HG02885 (cell line): ENCODE data around the gene MRAS.

Experiments
- ATAC-seq: cut with Tn5 transposase; IDR thresholded peaks from one replicate; pipeline ENCODE4 v1.9.1; 2021; ENCODE audit warnings: mild to moderate bottlenecking; ENCODE audit not compliant: unreplicated experiment, poor library complexity

MRAS gene

GRCh38 chr3:138338811-138339210 is 9.6 kb upstream of the MRAS start:
- no peak for ATAC-seq

GRCh38 chr3:138340511-138340910 is 7.9 kb upstream of the MRAS start:
- ATAC-seq = no peak

DNA sequence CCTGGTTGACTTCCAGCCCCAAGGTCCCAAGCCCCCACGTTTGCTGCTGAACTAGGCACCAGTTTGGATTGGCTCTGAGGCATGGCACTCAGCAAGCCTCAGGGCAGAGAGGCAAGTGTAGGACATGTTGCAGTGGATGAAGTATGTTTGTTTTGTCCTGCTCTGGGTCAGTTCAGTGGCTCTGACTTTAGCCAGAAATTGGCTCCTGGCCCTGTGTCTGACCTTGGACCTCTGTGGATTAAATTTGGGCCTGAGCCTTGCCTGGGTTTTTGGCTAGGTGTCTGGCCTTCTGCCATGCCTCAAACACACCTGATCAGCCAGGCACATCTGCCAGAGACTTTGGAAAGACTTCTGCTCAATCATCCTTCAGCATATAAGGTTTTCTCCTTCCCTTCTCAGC is 3.6 kb upstream of the MRAS start:
- ATAC-seq = no peak

- ATAC-seq = no peak
Observed at GRCh38 chr3:138348754-138349739, 668 bp downstream of the MRAS start.

GRCh38 chr3:138349926-138350665 is 1.7 kb downstream of the MRAS start:
- no peak for ATAC-seq

DNA sequence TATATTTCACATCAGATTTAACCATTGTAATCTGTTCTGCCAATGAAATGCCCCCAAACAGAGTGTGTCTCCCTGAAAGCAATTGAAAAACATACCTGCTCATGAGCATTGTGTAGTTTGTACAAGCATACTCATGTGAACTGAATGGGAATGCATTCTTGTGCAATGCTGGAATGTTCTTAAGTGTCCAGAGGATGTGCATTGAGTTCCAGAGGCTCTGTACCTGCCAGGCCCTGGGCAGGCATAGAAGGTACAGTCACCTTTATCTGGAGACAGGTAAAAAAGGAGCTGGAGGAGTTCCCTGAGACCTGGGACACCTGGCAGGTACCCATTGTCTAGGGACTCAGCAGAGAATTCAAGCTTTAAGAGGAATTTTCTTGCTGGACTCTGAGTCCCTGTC is 2.8 kb downstream of the MRAS start:
- ATAC-seq = no peak

DNA sequence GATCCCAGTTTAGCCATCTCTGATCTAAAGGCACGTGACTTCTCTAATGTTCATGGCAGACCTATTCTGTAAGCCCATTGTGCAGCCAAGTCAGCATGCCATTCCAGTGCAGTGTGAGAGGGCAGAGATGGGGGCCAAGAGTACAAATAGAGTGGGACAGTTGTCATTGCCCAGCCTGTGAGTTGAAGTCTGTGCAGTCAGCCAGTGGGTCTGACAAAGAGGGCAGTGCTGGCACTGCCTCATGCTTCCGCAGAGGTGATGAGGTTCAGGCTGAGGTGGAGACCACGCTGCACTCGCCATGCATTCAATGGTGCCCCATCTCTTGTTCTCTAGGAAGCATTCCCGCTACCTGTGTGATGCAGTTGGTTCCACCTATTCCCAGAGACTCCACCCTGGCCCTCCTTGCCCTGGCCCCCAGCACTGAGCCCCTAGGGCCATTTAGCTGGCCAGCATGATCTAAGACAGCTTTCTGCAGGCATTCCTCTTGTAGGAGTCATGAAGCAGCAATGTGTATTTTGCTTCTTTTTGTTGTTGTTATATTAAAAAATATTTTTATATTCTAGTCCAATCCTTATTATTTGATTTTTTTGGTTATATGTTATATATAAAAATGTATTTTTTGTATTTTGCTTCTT is 3.7 kb downstream of the MRAS start:
- ATAC-seq = no peak

DNA sequence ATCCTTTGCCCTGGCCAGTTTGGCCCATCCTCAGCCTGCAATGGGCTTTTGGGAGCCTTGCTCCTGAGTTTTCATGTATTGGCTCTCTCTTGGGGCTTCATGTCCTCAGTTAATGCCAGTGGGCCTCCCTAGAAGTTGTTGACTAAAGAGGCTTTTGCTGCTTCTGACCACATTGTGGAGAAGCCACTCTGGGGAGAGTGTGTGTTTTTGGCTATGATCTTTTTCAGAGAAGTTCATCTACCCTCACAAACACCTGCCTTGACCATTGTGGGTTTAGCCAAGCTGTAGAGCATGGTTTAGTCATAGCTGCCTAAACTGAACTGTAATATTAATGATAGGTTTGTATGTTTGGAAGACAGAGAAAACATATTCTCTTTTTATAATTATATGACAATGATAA is 6.0 kb downstream of the MRAS start:
- ATAC-seq = no peak

GRCh38 chr3:138355071-138355470 is 6.7 kb downstream of the MRAS start:
- no peak for ATAC-seq

DNA sequence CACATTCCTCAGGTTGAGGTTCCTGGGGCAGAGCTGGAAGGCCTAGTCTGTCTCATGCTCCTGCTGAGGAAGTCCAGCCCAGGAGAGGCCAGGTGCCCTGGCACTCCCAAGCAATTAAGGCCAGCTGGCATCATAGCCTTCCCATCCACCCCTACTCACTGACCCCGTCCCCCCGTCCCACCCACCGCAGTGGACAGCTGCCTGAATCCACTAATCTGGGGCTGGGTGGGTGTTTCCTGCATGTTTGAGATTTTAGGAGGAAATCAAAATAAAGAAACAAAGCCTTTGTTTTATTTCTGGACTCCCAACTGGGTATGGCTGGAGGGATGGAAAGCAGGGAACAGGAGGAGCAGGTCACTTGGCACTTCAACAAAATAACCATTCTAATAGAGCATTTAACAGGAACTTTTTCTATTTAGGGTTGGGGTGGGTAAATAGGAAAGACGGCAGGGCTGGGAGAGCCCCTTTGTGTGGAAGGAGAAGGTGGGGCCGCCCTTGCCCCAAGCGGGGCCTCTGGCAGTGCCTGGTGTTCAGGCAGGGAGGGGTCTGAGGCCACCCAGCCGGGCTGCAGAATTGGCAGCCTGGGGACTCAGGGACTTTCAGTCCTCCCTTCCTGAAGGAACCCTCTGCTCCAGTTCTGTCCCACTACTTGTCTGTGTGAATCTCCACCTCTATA is 8.5 kb downstream of the MRAS start:
- no peak for ATAC-seq

GRCh38 chr3:138359148-138359918 is 11.0 kb downstream of the MRAS start:
- no peak for ATAC-seq

DNA sequence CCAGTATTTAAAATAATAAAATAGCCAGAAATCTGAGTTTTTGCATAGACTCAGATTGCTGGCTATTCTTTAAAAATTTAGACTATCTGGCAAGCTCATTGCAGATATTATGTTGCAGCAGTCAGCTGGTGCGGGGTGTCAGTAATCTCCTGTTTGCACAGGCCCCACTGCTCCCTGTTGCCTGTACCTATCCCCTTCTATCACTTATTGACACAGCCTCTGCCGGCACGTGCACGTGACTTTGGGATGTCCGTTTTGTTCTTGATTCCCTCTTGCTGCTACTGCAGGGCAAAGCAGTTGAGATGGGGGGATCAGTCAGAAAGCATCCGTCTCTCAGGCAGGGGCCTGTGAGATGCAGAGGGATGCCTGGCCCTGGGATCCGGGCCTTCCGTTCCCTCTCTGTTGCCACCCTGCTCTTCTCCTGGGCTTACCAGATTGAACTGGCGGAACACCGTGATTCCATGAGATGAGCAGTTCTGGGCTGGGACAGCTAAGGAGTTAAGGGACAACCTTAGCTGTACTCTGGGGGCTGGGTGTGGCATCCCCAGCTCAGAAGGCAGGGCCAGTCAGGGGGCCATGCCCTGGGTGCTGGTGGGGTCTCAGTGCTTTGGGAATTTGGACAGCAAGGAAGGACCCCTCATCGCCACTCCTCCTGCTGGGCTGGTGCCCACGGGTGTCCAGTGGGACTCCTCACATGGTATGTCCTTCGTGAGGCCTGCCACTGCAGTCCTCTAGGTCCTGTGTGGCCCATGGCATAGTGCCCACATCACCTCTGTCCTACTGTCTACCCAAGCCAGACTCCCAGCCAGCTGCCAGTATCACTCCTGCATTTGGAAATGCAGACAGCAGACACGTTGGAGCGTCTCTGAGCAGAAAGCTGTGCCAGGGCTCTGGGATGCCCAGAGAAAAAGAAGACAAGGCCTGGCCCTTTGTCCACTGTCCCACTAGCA is 11.8 kb downstream of the MRAS start:
- no peak for ATAC-seq

DNA sequence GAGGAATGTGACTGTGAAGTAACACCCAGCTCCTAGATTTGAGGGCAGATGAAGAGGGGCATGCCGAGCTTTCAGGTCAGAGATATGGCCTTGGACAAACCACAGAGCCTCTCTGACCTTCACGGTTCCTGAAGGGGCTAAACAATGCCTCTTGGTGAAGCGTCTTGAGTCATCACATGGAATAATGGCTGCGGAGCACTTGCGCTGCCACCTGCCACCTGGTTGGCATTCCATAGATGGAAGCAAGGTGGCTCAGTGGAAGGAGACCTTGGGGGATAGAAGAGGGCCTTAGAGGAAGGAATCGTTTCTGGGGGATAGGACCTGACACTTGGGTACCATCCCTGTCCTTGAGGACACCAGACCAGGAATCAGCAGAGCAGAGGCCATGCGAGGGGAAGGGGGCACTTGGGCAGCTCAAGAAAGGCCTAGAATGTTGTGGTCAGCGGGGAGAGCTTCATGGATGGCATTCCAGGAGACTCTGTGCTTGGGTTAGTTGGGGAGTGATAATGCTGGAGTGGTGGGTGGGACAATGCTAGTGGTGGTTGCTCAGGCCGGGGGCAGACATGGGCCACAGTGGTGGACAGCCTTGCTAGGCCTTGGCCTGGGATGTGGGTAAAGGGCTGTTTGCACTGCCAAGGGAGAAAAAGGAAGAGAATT is 12.6 kb downstream of the MRAS start:
- ATAC-seq = no peak

GRCh38 chr3:138361561-138361971 is 13.2 kb downstream of the MRAS start:
- no peak for ATAC-seq

GRCh38 chr3:138362538-138362937 is 14.2 kb downstream of the MRAS start:
- no peak for ATAC-seq

DNA sequence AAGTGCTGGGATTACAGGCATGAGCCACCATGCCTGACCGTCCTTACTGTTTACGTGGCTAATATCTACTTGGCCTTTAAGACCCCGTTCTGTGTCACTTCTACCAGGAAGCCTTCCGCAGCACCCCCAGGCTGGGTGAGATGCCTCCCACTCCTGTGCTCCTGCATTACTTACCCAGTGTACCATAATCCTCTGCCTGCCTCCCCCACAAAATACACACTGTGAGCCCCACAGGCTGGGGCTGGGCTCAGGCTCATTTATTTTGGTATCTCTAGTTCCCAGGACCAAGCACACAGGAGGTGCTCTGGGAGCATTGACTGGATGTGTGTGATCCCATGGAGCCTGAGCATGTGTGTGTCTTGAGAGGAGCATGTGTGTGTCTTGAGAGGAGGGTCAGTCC is 14.9 kb downstream of the MRAS start:
- no peak for ATAC-seq

DNA sequence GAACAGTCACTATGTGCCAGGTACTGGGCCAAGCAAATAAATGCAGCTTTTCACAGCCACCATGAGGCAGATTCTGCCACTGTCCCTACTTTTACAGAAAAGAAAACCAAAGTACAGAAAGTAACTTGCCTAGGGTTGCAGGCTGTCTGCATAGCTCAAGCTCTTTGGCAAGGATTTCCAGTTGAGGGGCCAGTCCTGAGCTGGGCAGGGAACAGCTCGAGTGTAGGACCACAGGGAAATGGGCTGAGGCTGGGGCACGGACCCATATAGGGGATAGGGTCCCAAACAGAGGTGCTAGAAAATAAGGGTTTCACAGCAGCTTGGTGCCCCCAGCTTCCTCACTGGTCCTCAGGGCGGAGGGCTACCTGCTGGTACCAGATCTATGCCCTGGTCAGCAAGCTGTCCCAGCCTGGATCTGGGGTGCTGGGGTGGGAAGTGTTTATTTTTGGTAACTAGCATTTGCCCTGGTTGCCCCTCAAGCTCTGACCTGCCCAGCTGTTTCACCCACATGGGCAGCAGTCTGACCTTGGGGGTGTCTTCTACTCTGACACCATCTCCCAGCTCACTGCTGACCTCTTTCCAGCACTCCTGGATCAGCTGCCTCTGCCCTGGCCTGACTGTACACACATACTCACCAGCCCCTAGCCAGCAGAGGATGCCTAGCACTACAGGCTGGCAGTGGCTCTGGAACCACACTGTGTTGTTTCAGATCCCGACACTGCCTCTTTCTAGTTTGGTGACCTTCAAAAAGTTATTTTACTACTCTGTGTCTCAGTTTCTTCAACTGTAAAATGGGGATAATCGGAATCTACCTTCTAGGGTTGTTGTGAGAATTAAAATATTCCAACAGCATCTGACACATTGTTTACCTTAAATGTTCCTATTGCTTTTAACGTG is 16.2 kb downstream of the MRAS start:
- no peak for ATAC-seq
